ENCODE data around the gene RAPGEF5.

RAPGEF5 gene

DNA sequence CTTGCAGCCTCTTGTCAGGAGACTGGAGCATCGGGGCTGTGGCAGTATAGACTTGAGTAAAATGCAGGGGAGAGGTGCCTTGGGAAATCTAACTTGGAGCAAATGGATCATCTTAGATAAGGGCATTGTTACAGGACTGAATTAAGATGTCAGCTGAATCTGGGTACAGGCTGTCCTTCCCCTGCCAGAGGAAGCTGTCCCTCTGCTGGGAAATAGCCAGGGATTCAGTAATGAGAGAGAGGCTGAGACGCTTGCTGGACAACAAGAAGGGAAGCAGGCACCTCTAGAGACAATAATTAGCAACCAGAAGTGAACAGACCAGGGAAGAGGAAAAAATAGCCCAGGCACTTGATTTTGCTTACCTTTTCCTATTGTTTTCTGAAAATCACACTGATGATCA, 20.7 kb upstream of the RAPGEF5 start:
- no peak for DNase-seq (ENCODE audit: low spot score)

DNA sequence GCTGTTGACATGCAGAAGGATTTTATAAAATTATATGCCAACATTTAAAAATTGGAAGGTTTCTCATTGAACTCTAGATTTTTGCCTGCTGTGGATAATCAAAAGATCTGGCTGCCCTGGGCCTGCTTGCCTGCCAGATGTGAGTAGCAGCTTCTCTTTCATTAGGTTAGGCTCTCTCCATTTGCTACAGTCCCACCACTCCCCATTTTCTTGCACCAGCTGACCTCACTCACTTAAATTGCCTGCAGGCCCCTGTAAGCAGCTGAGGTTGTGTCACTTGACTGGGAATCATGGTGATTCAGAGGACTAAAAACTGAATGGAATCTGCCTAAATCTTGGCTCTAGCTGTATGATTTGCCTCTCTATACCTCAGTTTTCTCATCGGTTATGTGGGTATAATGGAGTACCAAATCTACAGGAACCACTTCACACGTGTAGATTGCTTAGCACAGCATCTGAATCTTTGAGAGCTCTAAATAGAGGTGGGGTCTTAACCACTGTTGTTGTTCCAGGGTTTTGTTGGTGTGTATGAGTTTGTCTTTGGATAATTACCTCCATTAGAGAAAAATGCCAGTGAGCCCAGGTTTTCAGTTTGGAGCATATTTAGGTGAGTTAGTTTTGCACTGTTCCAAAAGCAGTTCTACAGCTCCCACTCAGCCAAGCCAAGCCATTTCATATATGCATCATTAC, 18.6 kb upstream of the RAPGEF5 start:
- DNase-seq (ENCODE audit: low spot score) = no peak

GRCh38 chr7:22373911-22374310, 17.0 kb upstream of the RAPGEF5 start:
- no peak for DNase-seq (ENCODE audit: low spot score)

DNA sequence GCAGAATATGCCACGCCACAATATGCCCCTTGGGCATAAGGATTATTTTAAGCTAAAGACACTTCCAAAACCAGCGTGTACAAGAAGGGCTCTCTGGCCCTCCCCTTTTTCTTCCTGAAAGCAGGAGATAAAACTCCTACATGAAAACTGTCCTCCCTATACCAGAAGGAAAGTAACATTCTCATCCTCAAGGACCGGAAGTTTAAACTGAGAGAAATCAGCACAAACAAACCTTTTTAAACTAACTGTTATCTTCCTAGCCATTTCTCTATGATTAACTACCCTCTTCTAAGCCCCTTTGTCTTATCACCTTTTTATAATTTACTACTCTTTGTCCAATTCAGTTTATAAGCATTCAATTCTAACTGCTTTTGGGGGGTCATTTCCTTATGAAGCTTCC, 16.4 kb upstream of the RAPGEF5 start:
- DNase-seq (ENCODE audit: low spot score) = no peak

- no peak for DNase-seq (ENCODE audit: low spot score)
These were observed 15.9 kb upstream of the RAPGEF5 start for GRCh38 chr7:22372863-22373262.

DNA sequence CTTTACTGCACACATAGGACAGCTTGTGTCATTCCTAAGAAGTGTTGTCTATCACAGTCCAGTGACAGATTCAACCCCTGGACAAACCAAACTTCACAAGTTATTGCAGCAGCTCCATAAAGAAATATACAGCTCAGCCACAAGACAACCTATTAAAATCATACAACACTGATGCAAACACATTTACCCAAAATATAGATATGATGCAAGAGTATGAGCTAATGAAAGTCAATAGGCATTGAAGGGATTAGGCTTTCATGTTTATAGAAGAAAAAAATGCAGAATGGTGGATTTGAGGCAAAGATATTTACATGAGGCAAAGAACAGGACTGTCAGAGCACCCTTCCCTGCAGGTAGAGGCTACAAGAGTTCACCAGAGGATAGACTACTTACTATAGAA, 14.9 kb upstream of the RAPGEF5 start:
- DNase-seq (ENCODE audit: low spot score) = no peak

- no peak for DNase-seq (ENCODE audit: low spot score)
These were observed 7.9 kb upstream of the RAPGEF5 start for GRCh38 chr7:22364900-22365299.

DNA sequence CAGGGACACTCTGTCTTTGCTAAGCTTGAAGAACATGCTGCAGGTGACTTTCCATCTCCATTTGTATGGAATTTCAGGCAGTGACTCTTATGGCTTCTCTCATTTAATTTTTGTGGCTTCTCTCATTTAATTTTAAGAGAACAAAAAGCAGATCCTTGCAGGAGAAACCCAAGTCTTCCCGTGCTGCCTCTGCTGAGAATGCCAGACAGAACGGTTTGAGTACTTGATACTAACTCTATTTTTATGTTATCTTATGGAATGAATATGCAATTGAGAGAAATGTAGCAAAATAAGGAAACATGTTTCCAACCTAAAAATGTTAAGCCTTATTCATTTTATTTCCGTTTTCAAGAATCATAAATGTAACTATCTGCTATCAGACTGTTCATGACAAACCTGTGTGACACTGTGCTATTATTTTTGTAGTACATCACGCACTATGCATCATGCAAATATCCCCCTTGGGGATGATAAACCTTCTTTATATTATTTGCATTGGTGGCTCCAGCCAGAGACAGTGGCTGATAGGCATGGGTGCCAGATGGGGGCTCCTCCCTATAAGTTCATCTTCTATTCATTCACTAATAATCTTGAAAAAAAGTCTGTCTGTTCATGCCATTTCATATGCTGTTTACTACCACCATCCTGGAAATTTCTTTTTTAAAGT, 6.9 kb upstream of the RAPGEF5 start:
- DNase-seq (ENCODE audit: low spot score) = no peak

GRCh38 chr7:22361795-22362194, 4.8 kb upstream of the RAPGEF5 start:
- DNase-seq (ENCODE audit: low spot score) = no peak

DNA sequence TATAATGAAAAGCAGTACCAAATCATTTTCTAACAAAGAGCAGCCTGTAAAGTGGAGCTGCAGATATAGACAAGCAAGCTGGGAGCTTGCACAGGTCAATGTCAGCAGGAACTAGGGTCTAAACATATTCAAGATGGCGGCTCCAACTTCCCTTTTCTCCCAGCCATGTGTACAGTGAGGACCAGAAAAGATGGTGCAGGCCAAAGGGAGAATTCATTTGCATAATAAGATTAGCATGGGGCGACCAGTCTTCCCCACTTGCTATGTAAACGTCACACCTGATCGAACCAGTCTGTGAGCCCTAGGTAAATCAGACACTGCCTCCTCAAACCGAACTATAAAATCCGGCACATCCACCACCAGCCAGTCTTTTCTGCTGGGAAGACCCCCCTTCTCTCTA, 4.4 kb upstream of the RAPGEF5 start:
- DNase-seq (ENCODE audit: low spot score) = no peak

DNA sequence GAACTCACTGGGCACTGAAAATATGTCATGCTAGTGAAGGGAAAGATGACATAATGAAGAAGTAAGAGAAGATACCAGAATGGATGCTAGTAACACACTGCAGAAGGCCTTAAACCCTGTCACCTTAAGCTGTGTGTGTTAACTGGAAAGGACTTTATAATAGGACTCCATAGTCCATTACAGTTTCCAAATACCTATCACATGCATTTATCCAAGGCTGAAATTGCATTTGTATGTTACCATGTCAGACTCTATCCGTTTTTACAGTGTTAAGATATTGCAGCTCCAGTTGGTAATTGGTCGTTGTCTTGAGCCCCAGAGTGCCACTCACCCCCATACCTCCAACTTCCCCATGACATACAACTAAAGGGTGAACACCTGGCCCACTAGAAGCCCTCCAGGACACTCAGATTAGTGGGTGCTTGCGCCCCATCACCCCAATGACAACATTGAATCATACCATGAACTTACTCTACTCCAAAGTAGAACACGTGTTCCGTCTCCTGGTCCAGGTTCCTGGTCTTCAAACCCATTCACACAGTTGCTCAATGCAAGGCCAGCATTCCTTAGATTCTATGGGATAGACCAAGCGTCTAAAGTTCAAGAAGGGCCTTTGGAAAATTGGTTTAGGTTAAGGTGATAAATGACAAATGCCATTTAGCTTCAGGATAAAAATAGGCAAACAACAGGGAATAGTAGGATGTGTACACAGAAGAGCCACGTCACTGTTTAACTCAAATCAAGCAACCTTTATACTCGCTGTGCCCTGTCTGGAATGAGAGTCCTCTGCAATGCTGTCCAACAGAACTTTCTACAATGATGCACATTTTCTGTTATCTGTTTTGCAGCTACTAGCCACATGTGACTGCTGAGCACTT, 2.1 kb upstream of the RAPGEF5 start:
- DNase-seq (ENCODE audit: low spot score) = no peak

DNA sequence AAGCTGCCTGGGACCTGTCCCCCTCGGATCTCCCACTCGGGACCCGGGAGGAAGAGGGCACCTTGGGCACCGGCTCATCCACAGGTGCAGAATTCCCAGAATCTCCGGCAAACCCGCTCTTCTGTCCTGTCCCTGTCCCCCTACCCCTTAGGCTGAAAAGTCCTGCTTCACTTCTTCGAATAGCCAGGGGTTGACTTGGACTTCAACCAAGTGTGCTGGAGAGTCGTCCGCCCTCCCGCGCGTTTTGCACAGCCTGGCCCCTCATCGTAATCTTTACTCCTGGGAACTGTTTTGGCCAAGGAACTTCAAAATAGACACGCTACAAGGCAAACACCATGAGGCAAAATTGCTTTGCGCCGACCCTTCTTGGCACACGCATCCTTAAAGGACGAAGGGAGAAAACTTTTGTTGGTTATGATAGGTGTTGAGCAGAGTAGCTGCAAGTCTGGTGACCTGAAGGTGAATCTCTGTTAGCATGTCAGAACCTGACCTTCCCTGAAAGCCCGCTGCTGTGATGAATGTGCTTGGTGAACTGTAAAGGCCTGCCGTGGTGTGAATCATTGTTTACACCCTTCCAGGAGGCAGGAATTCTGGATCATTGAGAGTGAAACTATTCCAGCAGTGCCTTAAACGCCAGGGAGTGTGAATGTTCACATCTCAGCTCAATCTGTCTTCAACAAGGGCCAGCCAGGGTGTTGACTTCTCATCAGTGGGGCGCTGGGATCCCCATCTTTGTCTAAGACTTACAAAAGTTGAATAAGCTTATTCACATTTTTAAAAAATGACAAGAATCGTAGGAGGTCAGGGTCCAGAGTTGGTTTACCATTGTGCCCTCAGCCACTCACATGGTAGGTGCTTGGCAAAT, 589 bp upstream of the RAPGEF5 start:
- peak; percentile 21 for DNase-seq (ENCODE audit: low spot score)

- no peak for DNase-seq (ENCODE audit: low spot score)
These were observed 803 bp downstream of the RAPGEF5 start for GRCh38 chr7:22356010-22356691.

DNA sequence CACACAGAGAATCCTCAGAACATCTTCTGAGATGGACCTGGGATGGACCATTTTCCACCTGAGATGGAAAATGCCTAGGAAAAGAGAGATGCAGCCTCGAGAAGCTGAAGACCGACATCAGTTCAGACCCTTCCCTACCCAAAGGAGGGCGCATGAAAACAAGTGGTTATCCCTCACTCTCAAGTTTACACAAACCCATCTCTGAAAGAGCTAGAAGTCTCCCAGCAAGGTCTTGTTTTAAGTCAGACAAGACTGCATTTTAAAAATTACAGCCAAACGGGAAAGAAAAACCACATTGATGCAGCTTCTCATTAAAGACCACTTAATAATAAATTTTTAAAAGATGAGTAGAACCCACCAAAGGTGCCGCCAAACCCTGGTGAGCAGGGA, 1.3 kb downstream of the RAPGEF5 start:
- DNase-seq (ENCODE audit: low spot score) = no peak

DNA sequence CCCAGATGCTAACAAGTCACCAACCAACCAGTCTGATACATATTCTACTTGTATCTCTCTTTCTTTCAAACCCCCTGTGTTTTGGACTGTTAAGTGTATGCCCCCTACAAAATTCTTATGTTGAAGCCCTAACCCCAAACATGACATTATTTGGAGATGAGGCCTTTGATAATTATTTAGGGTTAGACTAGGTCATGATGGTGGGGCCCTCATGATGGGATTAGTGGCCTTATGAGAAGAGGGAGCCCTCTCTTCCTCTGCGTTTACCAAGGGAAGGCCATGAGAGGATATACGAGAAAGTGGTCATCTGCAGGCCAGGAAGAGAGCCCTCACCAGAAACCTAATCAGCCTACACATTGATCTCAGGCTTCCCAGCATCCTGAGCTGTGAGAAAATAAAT, 2.5 kb downstream of the RAPGEF5 start:
- no peak for DNase-seq (ENCODE audit: low spot score)

GRCh38 chr7:22352887-22353286, 4.1 kb downstream of the RAPGEF5 start:
- DNase-seq (ENCODE audit: low spot score) = no peak

- DNase-seq (ENCODE audit: low spot score) = no peak
These were observed 5.1 kb downstream of the RAPGEF5 start for GRCh38 chr7:22351878-22352277.

DNA sequence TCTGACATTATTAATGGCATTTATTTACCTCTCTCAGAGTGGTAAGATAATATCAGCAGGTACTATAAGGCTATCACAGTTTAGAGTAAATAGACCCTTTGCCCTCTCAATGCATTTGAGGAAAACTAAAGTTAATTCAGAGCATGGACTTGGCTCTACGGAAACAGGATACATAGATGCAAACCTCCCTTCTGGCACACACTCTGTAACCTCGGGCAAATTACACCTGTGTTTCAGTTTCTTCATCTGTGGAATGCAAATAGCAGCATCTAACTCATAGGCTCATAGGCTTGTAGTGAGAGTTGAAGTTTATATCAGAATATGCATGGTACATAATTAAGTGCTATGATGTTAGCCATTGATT, 5.6 kb downstream of the RAPGEF5 start:
- no peak for DNase-seq (ENCODE audit: low spot score)

GRCh38 chr7:22350466-22351328, 6.3 kb downstream of the RAPGEF5 start:
- peak; percentile 34 for DNase-seq (ENCODE audit: low spot score)

DNA sequence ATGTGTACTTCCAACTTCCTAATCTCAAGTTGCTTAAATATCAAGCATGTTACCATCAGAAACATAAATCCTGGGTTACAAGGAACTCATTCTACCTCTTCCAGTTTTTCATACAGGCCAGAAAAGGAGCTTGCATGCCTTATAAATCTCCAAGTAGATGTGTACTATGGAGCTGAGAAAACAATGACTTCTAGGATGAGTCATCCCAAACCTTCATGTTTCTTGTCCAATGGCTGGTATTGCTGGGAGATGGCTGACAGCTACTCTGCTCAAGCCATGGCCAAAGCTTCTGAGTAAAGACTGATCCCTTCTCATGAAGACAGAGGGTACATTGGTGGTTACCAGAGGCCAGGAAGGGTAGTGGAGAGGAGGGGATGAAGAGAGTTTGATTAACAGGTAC, 8.6 kb downstream of the RAPGEF5 start:
- no peak for DNase-seq (ENCODE audit: low spot score)
